ENCODE results near the gene BIRC2.

Gene BIRC2

GRCh38 chr11:102401905-102402304, 54.9 kb downstream of the BIRC2 start:
- no peak overlapping the region for H2BK15ac ChIP-seq (ENCODE audit: low read length)
- H2AK5ac ChIP-seq (ENCODE audit: low read depth, low read length) = no peak overlapping the region
- H3K18ac ChIP-seq (ENCODE audit: low read length) = no peak overlapping the region
- H2AFZ ChIP-seq (ENCODE audit: low read length) = no peak overlapping the region
- no peak overlapping the region for H4K91ac ChIP-seq (ENCODE audit: low read depth, low read length, poor library complexity)
- H3K36me3 ChIP-seq (replicated peaks in 1 of 2; ENCODE audit: control insufficient read depth in 2 of 2, insufficient read depth in 2 of 2, low read length in 2 of 2) = peaks cover 6 to 69% of the 10 kb centered on the region in 2 donors
- H3K23ac ChIP-seq (ENCODE audit: low read depth, low read length, poor library complexity) = no peak overlapping the region
- H3K14ac ChIP-seq (ENCODE audit: low read length) = no peak overlapping the region
- no peak overlapping the region for H3K4me3 ChIP-seq (ENCODE audit: low read length in 2 of 2)
- H3K4ac ChIP-seq (ENCODE audit: low read length) = no peak overlapping the region
- no CpG with 5 or more reads among the region's 3 CpGs for WGBS, 2 donors (ENCODE audit: extremely low coverage in 2 of 2, insufficient read length in 2 of 2, insufficient replicate concordance in 1 of 2)
- H2BK12ac ChIP-seq (ENCODE audit: low read length) = no peak overlapping the region
- H3K9me3 ChIP-seq (replicated peaks in 1 of 2; ENCODE audit: control insufficient read depth in 2 of 2, insufficient read depth in 1 of 2, low read depth in 1 of 2, low read length in 2 of 2) = no peaks in the 10 kb centered on the region
- no peak overlapping the region for H4K8ac ChIP-seq (ENCODE audit: low read depth, low read length)
- H3K9ac ChIP-seq (ENCODE audit: low read depth, low read length, poor library complexity) = no peak overlapping the region
- no peaks in the 10 kb centered on the region for H3K27me3 ChIP-seq (ENCODE audit: control insufficient read depth in 3 of 3, insufficient read depth in 3 of 3, low read depth in 1 of 3, low read length in 3 of 3)
- H2BK120ac ChIP-seq (ENCODE audit: low read depth, low read length) = no peak overlapping the region
- H3K4me1 ChIP-seq (ENCODE audit: control insufficient read depth in 2 of 2, insufficient read depth in 1 of 2, low read depth in 1 of 2, low read length in 2 of 2) = no peaks in the 10 kb centered on the region
- H2BK5ac ChIP-seq (ENCODE audit: low read length) = no peak overlapping the region
- no peak overlapping the region for H3K4me2 ChIP-seq (ENCODE audit: insufficient read depth, low read length, poor library complexity, severe bottlenecking)
- H3K79me1 ChIP-seq (ENCODE audit: low read depth, low read length) = peaks cover 6% of the 10 kb centered on the region
- no peak for DNase-seq (ENCODE audit: low spot score)
- no peak overlapping the region for H3K27ac ChIP-seq (replicated peaks; ENCODE audit: low read length)

DNA sequence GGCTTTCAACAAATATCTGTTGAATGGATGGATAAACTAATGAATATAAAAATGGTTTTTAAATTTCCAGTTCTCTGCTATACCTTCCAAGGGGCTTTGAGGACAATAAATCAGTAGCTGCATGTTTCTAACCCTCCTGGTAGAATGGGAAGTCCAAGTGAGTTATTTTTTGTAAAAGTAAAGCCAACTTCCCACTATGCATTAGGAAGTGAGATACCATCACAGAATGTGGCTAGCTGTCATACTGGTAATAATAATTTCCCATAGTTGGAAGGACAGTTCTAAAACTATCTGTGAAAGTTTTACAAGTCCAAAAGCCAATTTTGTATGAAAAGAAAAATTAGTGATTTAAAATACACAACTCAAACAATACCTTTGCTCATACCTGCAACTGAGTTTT, 55.5 kb downstream of the BIRC2 start:
- Histone ChIP-seq H4K91ac (ENCODE audit: low read depth, low read length, poor library complexity) (no peak overlapping the region), H2BK12ac (ENCODE audit: low read length) (no peak overlapping the region), H3K14ac (ENCODE audit: low read length) (no peak overlapping the region), H3K27ac (replicated peaks; ENCODE audit: low read length) (no peak overlapping the region), H3K4me1 (ENCODE audit: control insufficient read depth in 2 of 2, insufficient read depth in 1 of 2, low read depth in 1 of 2, low read length in 2 of 2) (no peaks in the 10 kb centered on the region), H2BK5ac (ENCODE audit: low read length) (no peak overlapping the region), H3K4me3 (ENCODE audit: low read length in 2 of 2) (no peak overlapping the region), H3K27me3 (ENCODE audit: control insufficient read depth in 3 of 3, insufficient read depth in 3 of 3, low read depth in 1 of 3, low read length in 3 of 3) (no peaks in the 10 kb centered on the region), H3K4me2 (ENCODE audit: insufficient read depth, low read length, poor library complexity, severe bottlenecking) (no peak overlapping the region), H3K36me3 (replicated peaks in 1 of 2; ENCODE audit: control insufficient read depth in 2 of 2, insufficient read depth in 2 of 2, low read length in 2 of 2) (peaks cover 6 to 68% of the 10 kb centered on the region in 2 donors), H3K23ac (ENCODE audit: low read depth, low read length, poor library complexity) (no peak overlapping the region), H2BK120ac (ENCODE audit: low read depth, low read length) (no peak overlapping the region), H3K9me3 (replicated peaks in 1 of 2; ENCODE audit: control insufficient read depth in 2 of 2, insufficient read depth in 1 of 2, low read depth in 1 of 2, low read length in 2 of 2) (no peaks in the 10 kb centered on the region), H3K79me1 (ENCODE audit: low read depth, low read length) (peaks cover 6% of the 10 kb centered on the region), H3K9ac (ENCODE audit: low read depth, low read length, poor library complexity) (no peak overlapping the region), H2BK15ac (ENCODE audit: low read length) (no peak overlapping the region), H2AFZ (ENCODE audit: low read length) (no peak overlapping the region), H3K4ac (ENCODE audit: low read length) (no peak overlapping the region), H3K18ac (ENCODE audit: low read length) (no peak overlapping the region), H4K8ac (ENCODE audit: low read depth, low read length) (no peak overlapping the region), H2AK5ac (ENCODE audit: low read depth, low read length) (no peak overlapping the region)
- DNase-seq (ENCODE audit: low spot score) = no peak

GRCh38 chr11:102405501-102405900, 58.5 kb downstream of the BIRC2 start:
- H3K14ac ChIP-seq (ENCODE audit: low read length) = no peak overlapping the region
- H3K4me2 ChIP-seq (ENCODE audit: insufficient read depth, low read length, poor library complexity, severe bottlenecking) = no peak overlapping the region
- no peaks in the 10 kb centered on the region for H3K4me1 ChIP-seq (ENCODE audit: control insufficient read depth in 2 of 2, insufficient read depth in 1 of 2, low read depth in 1 of 2, low read length in 2 of 2)
- no peak overlapping the region for H4K8ac ChIP-seq (ENCODE audit: low read depth, low read length)
- H2BK15ac ChIP-seq (ENCODE audit: low read length) = no peak overlapping the region
- no peak overlapping the region for H2AK5ac ChIP-seq (ENCODE audit: low read depth, low read length)
- H3K23ac ChIP-seq (ENCODE audit: low read depth, low read length, poor library complexity) = no peak overlapping the region
- no peak overlapping the region for H3K4ac ChIP-seq (ENCODE audit: low read length)
- no peak overlapping the region for H2BK5ac ChIP-seq (ENCODE audit: low read length)
- peaks cover 6% of the 10 kb centered on the region for H3K79me1 ChIP-seq (ENCODE audit: low read depth, low read length)
- H3K18ac ChIP-seq (ENCODE audit: low read length) = no peak overlapping the region
- no peak overlapping the region for H3K4me3 ChIP-seq (ENCODE audit: low read length in 2 of 2)
- no peak overlapping the region for H3K27ac ChIP-seq (replicated peaks; ENCODE audit: low read length)
- WGBS, 2 donors (ENCODE audit: extremely low coverage in 2 of 2, insufficient read length in 2 of 2, insufficient replicate concordance in 1 of 2) = no CpG with 5 or more reads among the region's 5 CpGs
- H2BK120ac ChIP-seq (ENCODE audit: low read depth, low read length) = no peak overlapping the region
- peaks cover 6 to 49% of the 10 kb centered on the region in 2 donors for H3K36me3 ChIP-seq (replicated peaks in 1 of 2; ENCODE audit: control insufficient read depth in 2 of 2, insufficient read depth in 2 of 2, low read length in 2 of 2)
- H2AFZ ChIP-seq (ENCODE audit: low read length) = no peak overlapping the region
- H2BK12ac ChIP-seq (ENCODE audit: low read length) = no peak overlapping the region
- no peaks in the 10 kb centered on the region for H3K27me3 ChIP-seq (ENCODE audit: control insufficient read depth in 3 of 3, insufficient read depth in 3 of 3, low read depth in 1 of 3, low read length in 3 of 3)
- no peak overlapping the region for H3K9ac ChIP-seq (ENCODE audit: low read depth, low read length, poor library complexity)
- no peaks in the 10 kb centered on the region for H3K9me3 ChIP-seq (replicated peaks in 1 of 2; ENCODE audit: control insufficient read depth in 2 of 2, insufficient read depth in 1 of 2, low read depth in 1 of 2, low read length in 2 of 2)
- no peak for DNase-seq (ENCODE audit: low spot score)
- no peak overlapping the region for H4K91ac ChIP-seq (ENCODE audit: low read depth, low read length, poor library complexity)

GRCh38 chr11:102406099-102406498, 59.1 kb downstream of the BIRC2 start:
- H3K23ac ChIP-seq (ENCODE audit: low read depth, low read length, poor library complexity) = no peak overlapping the region
- no peak overlapping the region for H3K4ac ChIP-seq (ENCODE audit: low read length)
- H3K4me3 ChIP-seq (ENCODE audit: low read length in 2 of 2) = no peak overlapping the region
- H3K36me3 ChIP-seq (replicated peaks in 1 of 2; ENCODE audit: control insufficient read depth in 2 of 2, insufficient read depth in 2 of 2, low read length in 2 of 2) = peaks cover 4 to 45% of the 10 kb centered on the region in 2 donors
- H2AK5ac ChIP-seq (ENCODE audit: low read depth, low read length) = no peak overlapping the region
- peaks cover 6% of the 10 kb centered on the region for H3K79me1 ChIP-seq (ENCODE audit: low read depth, low read length)
- no peak overlapping the region for H3K14ac ChIP-seq (ENCODE audit: low read length)
- H3K9me3 ChIP-seq (replicated peaks in 1 of 2; ENCODE audit: control insufficient read depth in 2 of 2, insufficient read depth in 1 of 2, low read depth in 1 of 2, low read length in 2 of 2) = no peaks in the 10 kb centered on the region
- no peaks in the 10 kb centered on the region for H3K4me1 ChIP-seq (ENCODE audit: control insufficient read depth in 2 of 2, insufficient read depth in 1 of 2, low read depth in 1 of 2, low read length in 2 of 2)
- no peak overlapping the region for H2BK15ac ChIP-seq (ENCODE audit: low read length)
- no peak overlapping the region for H4K8ac ChIP-seq (ENCODE audit: low read depth, low read length)
- H3K18ac ChIP-seq (ENCODE audit: low read length) = no peak overlapping the region
- no CpG with 5 or more reads among the region's 2 CpGs for WGBS, 2 donors (ENCODE audit: extremely low coverage in 2 of 2, insufficient read length in 2 of 2, insufficient replicate concordance in 1 of 2)
- no peak for DNase-seq (ENCODE audit: low spot score)
- no peak overlapping the region for H2BK120ac ChIP-seq (ENCODE audit: low read depth, low read length)
- no peak overlapping the region for H3K27ac ChIP-seq (replicated peaks; ENCODE audit: low read length)
- no peaks in the 10 kb centered on the region for H3K27me3 ChIP-seq (ENCODE audit: control insufficient read depth in 3 of 3, insufficient read depth in 3 of 3, low read depth in 1 of 3, low read length in 3 of 3)
- no peak overlapping the region for H4K91ac ChIP-seq (ENCODE audit: low read depth, low read length, poor library complexity)
- H3K4me2 ChIP-seq (ENCODE audit: insufficient read depth, low read length, poor library complexity, severe bottlenecking) = no peak overlapping the region
- H2AFZ ChIP-seq (ENCODE audit: low read length) = no peak overlapping the region
- no peak overlapping the region for H3K9ac ChIP-seq (ENCODE audit: low read depth, low read length, poor library complexity)
- H2BK5ac ChIP-seq (ENCODE audit: low read length) = no peak overlapping the region
- H2BK12ac ChIP-seq (ENCODE audit: low read length) = no peak overlapping the region

All from neuronal stem cell (in vitro differentiated cells).